ENCODE data around the gene RASGRF1. TPM values are rescaled to one million over a fixed set of nuclear protein-coding genes. Genes with fewer than 3 reads are reported as not detected.

RASGRF1 gene
- total RNA-seq, 4 donors from 2014 or later: 0.10 TPM; not detected in 3

DNA sequence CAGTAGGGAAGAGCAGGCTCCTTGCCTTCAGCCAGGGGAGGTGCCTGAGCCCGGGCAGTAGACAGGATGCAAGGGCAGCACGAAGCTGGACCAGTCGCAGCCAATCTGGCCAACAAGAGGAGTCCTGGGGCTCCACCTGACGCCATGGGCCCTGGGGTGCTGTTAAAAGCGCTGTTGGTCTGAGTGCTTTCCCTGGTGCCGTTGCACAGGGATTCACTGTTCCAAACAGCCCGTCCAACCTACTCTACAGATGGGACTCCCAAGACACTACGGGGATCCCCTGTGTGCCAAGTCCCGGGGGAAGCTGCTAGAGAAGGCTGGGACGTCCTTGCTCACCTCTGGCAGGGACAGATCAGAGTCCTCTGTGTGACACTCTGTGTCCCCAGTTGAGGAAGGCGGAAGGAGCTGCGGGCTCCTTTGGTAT lies 146.4 kb downstream of the RASGRF1 start:
- no peak for TF ChIP-seq POLR2A (IDR thresholded peaks at IDR 0.05)
- TF ChIP-seq, protein P1, sequence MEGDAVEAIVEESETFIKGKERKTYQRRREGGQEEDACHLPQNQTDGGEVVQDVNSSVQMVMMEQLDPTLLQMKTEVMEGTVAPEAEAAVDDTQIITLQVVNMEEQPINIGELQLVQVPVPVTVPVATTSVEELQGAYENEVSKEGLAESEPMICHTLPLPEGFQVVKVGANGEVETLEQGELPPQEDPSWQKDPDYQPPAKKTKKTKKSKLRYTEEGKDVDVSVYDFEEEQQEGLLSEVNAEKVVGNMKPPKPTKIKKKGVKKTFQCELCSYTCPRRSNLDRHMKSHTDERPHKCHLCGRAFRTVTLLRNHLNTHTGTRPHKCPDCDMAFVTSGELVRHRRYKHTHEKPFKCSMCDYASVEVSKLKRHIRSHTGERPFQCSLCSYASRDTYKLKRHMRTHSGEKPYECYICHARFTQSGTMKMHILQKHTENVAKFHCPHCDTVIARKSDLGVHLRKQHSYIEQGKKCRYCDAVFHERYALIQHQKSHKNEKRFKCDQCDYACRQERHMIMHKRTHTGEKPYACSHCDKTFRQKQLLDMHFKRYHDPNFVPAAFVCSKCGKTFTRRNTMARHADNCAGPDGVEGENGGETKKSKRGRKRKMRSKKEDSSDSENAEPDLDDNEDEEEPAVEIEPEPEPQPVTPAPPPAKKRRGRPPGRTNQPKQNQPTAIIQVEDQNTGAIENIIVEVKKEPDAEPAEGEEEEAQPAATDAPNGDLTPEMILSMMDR (IDR thresholded peaks at IDR 0.05): no peak
- intact Hi-C loops (cut with DNase I; ENCODE audit: low total_unique reads): no loop called here
- peak overlapping the region; percentile 80 for H3K4me3 ChIP-seq (ENCODE audit: low read depth, poor library complexity, severe bottlenecking)
- WGBS, 2 donors: 23 to 36% methylated on average over 11 to 12 of the region's 12 CpGs
- no peak for DNase-seq (ENCODE audit: low spot score in 2 of 2)

- no peak for TF ChIP-seq POLR2A (IDR thresholded peaks at IDR 0.05)
- TF ChIP-seq, protein P1 (IDR thresholded peaks at IDR 0.05): no peak
- intact Hi-C loops (cut with DNase I; ENCODE audit: low total_unique reads): no loop called here
- DNase-seq (ENCODE audit: low spot score in 2 of 2): no peak
- no peak overlapping the region for H3K4me3 ChIP-seq (ENCODE audit: low read depth, poor library complexity, severe bottlenecking)
- WGBS, 2 donors: 64 to 65% methylated on average over 7 of the region's 7 CpGs
Measured at GRCh38 chr15:78943692-78944091, 146.9 kb downstream of the RASGRF1 start.

- intact Hi-C loops (cut with DNase I; ENCODE audit: low total_unique reads): no loop called here
- H3K4me3 ChIP-seq (ENCODE audit: low read depth, poor library complexity, severe bottlenecking): no peak overlapping the region
- WGBS, 2 donors: 87 to 95% methylated on average over 4 of the region's 4 CpGs
- no peak for DNase-seq (ENCODE audit: low spot score in 2 of 2)
- no peak for TF ChIP-seq POLR2A (IDR thresholded peaks at IDR 0.05)
- TF ChIP-seq, protein P1 (IDR thresholded peaks at IDR 0.05): no peak
Measured at GRCh38 chr15:78942741-78943140, 147.8 kb downstream of the RASGRF1 start.

DNA sequence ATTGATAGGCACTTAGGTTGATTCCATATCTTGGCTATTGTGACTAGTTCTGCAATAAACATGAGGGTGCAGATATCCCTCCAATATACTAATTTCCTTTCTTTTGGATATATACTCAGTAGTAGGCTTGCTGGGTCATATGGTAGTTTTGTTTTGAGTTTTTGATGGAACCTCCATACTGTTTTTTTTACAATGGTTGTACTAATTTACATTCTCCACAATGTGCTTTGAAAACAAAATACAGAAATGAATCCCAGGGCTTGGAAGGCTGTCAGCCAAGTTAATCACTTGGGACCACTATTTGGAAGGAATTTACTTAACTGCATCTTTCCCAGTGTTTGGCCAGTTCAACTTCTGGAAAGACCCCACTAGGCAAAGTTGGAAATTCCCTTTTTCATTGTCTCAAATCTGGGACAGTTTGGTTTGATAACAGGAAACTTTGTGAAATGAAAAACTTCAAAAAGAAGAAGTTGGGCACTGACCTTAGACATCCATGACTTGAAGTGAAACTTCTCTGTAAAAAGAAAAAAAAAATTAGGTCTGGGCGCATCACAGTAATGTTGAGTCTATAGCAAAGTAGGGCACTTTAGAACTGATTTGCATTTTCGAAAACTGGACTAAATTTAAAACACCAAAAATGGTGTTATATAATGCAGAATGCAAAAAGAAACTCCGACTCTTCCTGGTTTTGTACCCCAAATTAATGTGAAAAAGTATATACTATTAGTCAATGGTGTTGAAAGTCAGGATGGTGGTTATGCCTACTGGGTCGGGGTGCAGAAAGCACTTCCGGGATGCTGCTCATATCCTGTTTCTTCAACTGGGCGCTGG lies 151.7 kb downstream of the RASGRF1 start:
- no peak overlapping the region for H3K4me3 ChIP-seq (ENCODE audit: low read depth, poor library complexity, severe bottlenecking)
- DNase-seq (ENCODE audit: low spot score in 2 of 2): no peak
- WGBS, 2 donors: 67 to 75% methylated on average over 6 of the region's 6 CpGs
- TF ChIP-seq, protein P1 (IDR thresholded peaks at IDR 0.05): no peak
- no peak for TF ChIP-seq POLR2A (IDR thresholded peaks at IDR 0.05)
- intact Hi-C loops (cut with DNase I; ENCODE audit: low total_unique reads): no loop called here

DNA sequence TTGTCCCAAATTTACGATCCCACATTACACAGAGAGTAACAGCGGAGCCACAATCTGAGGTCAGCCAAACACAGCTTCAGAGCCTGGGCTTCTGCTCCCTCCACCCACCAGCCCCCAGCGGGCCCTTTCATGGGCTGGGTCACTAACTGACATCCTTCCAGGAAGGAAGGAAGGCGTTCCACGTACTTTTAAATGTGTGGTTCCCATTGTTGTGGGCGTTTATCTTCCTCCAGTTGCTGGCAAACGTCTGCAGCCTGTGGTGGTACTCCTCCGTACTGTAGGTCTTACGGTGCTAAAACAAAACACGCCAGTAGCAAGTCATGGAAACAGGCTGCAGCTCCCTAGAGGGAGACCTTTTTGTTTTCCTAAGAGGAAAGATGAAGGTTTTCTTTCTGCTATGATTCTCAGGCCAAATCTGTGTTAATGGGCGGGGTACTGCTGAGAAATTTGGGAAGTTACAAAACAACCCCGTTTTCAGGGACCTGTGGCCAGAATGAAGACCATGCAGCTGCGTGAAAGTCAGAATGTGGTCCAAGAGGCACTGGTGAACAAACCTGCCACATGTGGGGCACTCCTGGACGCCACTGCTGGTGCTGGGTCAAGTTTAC lies 153.3 kb downstream of the RASGRF1 start:
- no peak for DNase-seq (ENCODE audit: low spot score in 2 of 2)
- no peak overlapping the region for H3K4me3 ChIP-seq (ENCODE audit: low read depth, poor library complexity, severe bottlenecking)
- WGBS, 2 donors: 62 to 73% methylated on average over 14 of the region's 14 CpGs
- TF ChIP-seq POLR2A (IDR thresholded peaks at IDR 0.05): no peak
- TF ChIP-seq, protein P1 (IDR thresholded peaks at IDR 0.05): no peak
- intact Hi-C loops (cut with DNase I; ENCODE audit: low total_unique reads): no loop called here
